Upper lobe of left lung (tissue), 4 donors: ENCODE data around the gene MTCL1.

Source experiments
- EP300 ChIP-seq, 4 donors: sonication (generic); formaldehyde crosslinking; IDR thresholded peaks; one replicate each; pipeline ENCODE4 v1.5.1; 2017; ENCODE audit warnings: antibody characterized with exemption in 4 of 4, control low read depth in 2 of 4
- POLR2A ChIP-seq, 4 donors: fragments of 450-650 bp; IDR thresholded peaks; one replicate each; pipeline ENCODE4 v1.5.1; 2016 to 2017; ENCODE audit warnings: antibody characterized with exemption in 4 of 4, mild to moderate bottlenecking in 2 of 4
- POLR2AphosphoS5 ChIP-seq, 2 donors: sonication (generic); formaldehyde crosslinking; IDR thresholded peaks; one replicate each; pipeline ENCODE4 v1.5.1; 2017; ENCODE audit warnings: antibody characterized with exemption in 2 of 2
- TF ChIP-seq, protein P1 (sequence below), 6 experiments: fragments of 450-650 bp in 4 of 6; fragments of 200-600 bp in 2 of 6; sonication (generic) in 2 of 6; IDR thresholded peaks; one replicate each; pipeline ENCODE4 v1.5.1; 2016 to 2019; ENCODE audit warnings: antibody characterized with exemption in 6 of 6

- TF ChIP-seq, protein P1, sequence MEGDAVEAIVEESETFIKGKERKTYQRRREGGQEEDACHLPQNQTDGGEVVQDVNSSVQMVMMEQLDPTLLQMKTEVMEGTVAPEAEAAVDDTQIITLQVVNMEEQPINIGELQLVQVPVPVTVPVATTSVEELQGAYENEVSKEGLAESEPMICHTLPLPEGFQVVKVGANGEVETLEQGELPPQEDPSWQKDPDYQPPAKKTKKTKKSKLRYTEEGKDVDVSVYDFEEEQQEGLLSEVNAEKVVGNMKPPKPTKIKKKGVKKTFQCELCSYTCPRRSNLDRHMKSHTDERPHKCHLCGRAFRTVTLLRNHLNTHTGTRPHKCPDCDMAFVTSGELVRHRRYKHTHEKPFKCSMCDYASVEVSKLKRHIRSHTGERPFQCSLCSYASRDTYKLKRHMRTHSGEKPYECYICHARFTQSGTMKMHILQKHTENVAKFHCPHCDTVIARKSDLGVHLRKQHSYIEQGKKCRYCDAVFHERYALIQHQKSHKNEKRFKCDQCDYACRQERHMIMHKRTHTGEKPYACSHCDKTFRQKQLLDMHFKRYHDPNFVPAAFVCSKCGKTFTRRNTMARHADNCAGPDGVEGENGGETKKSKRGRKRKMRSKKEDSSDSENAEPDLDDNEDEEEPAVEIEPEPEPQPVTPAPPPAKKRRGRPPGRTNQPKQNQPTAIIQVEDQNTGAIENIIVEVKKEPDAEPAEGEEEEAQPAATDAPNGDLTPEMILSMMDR (IDR thresholded peaks at IDR 0.05) = no peak
- no peak for TF ChIP-seq EP300 (IDR thresholded peaks at IDR 0.05)
- TF ChIP-seq POLR2A (IDR thresholded peaks at IDR 0.05) = no peak
- TF ChIP-seq POLR2AphosphoS5 (IDR thresholded peaks at IDR 0.05) = no peak
These were observed 90.4 kb downstream of the MTCL1 start for GRCh38 chr18:8795586-8796325.
